Measurements from ENCODE around the gene THRSP. TPM values are rescaled to one million over a fixed set of nuclear protein-coding genes. Genes with fewer than 3 reads are reported as not detected.
"Not testable (repeated sequence)": the region's sequence is repeated elsewhere in the genome, so short reads cannot be mapped to it uniquely, and the experiment has no call there.

THRSP gene
- total RNA-seq, 1 experiment from 2014 or later = not detected

GRCh38 chr11:78062671-78063070 is 990 bp upstream of the THRSP start:
- DNase-seq (ENCODE audit: low spot score) = no peak

GRCh38 chr11:78065203-78065602 is 1.5 kb downstream of the THRSP start:
- DNase-seq (ENCODE audit: low spot score) = no peak

- DNase-seq (ENCODE audit: low spot score) = no peak
Measured at GRCh38 chr11:78066471-78066870, 2.8 kb downstream of the THRSP start.

- DNase-seq (ENCODE audit: low spot score) = no peak
Measured at GRCh38 chr11:78067704-78068103, 4.0 kb downstream of the THRSP start.

GRCh38 chr11:78069465-78069864 is 5.8 kb downstream of the THRSP start:
- DNase-seq (ENCODE audit: low spot score) = no peak

- no peak for DNase-seq (ENCODE audit: low spot score)
Measured at GRCh38 chr11:78070621-78071020, 7.0 kb downstream of the THRSP start.

- no peak for DNase-seq (ENCODE audit: low spot score)
Measured at GRCh38 chr11:78071717-78072116, 8.1 kb downstream of the THRSP start.

GRCh38 chr11:78072455-78072854 is 8.8 kb downstream of the THRSP start:
- no peak for DNase-seq (ENCODE audit: low spot score)

- no peak for DNase-seq (ENCODE audit: low spot score)
Measured at GRCh38 chr11:78074756-78075155, 11.1 kb downstream of the THRSP start.

- no peak for DNase-seq (ENCODE audit: low spot score)
Measured at GRCh38 chr11:78076733-78077403, 13.2 kb downstream of the THRSP start.

GRCh38 chr11:78077592-78077991 is 13.9 kb downstream of the THRSP start:
- DNase-seq (ENCODE audit: low spot score) = not testable (repeated sequence)

- no peak for DNase-seq (ENCODE audit: low spot score)
Measured at GRCh38 chr11:78078218-78079167, 14.8 kb downstream of the THRSP start.

- DNase-seq (ENCODE audit: low spot score) = peak; percentile 66
Measured at GRCh38 chr11:78079232-78080083, 15.8 kb downstream of the THRSP start, which contains the start of gene NDUFC2. Gene NDUFC2, minus strand, starts transcription at chr11:78079862. Its CDS starts 118 bp downstream, at chr11:78079744.

GRCh38 chr11:78080084-78080817 is 16.6 kb downstream of the THRSP start:
- no peak for DNase-seq (ENCODE audit: low spot score)

GRCh38 chr11:78080818-78081495 is 17.3 kb downstream of the THRSP start:
- peak; percentile 89 for DNase-seq (ENCODE audit: low spot score)

GRCh38 chr11:78081583-78081982 is 17.9 kb downstream of the THRSP start:
- DNase-seq (ENCODE audit: low spot score) = no peak

- DNase-seq (ENCODE audit: low spot score) = no peak
Measured at GRCh38 chr11:78082146-78082545, 18.5 kb downstream of the THRSP start.

GRCh38 chr11:78083021-78083420 is 19.4 kb downstream of the THRSP start:
- DNase-seq (ENCODE audit: low spot score) = no peak

GRCh38 chr11:78084506-78084905 is 20.8 kb downstream of the THRSP start:
- DNase-seq (ENCODE audit: low spot score) = peak; percentile 20

- DNase-seq (ENCODE audit: low spot score) = no peak
Measured at GRCh38 chr11:78085972-78086371, 22.3 kb downstream of the THRSP start.
